Activated T-cell treated with anti-CD3 and anti-CD28 coated beads, Interleukin-2, amount 50 U/mL, for 4 hours (primary cell): Measurements from ENCODE around the gene RAD9A. TPM values are rescaled to one million over a fixed set of nuclear protein-coding genes. Genes with fewer than 3 reads are reported as not detected.

ENCODE experiments used
- ATAC-seq, 2 donors: fragments of 200-7000 bp; cut with Tn5 transposase; one replicate each; pipeline ENCODE4 v1.10.0; 2021
- DNase-seq: peaks from one replicate; pipeline ENCODE4 v3.0.0-alpha.2; 2020
- H3K27me3 Mint-ChIP-seq: one replicate; pipeline ENCODE4 v1.8.0; 2021; ENCODE audit warnings: low read depth, mixed read lengths
- H3K36me3 Mint-ChIP-seq: one replicate; pipeline ENCODE4 v1.8.0; 2022; ENCODE audit warnings: mixed read lengths; ENCODE audit not compliant: insufficient read depth
- H3K4me1 Mint-ChIP-seq: one replicate; pipeline ENCODE4 v1.8.0; 2021; ENCODE audit warnings: low read depth, mixed read lengths
- H3K4me3 Mint-ChIP-seq: one replicate; pipeline ENCODE4 v1.8.0; 2021; ENCODE audit warnings: mild to moderate bottlenecking, moderate library complexity, mixed read lengths
- H3K9me3 Mint-ChIP-seq: one replicate; pipeline ENCODE4 v1.8.0; 2021; ENCODE audit warnings: mixed read lengths
- total RNA-seq, 3 donors: library from RNA; stranded (reverse); gene quantifications; one replicate each; pipeline ENCODE4 v1.2.1, GENCODE V29; 2021

Gene RAD9A
- total RNA-seq, 3 donors from 2014 or later = 36.2 to 40.0 (median 36.2) TPM

DNA sequence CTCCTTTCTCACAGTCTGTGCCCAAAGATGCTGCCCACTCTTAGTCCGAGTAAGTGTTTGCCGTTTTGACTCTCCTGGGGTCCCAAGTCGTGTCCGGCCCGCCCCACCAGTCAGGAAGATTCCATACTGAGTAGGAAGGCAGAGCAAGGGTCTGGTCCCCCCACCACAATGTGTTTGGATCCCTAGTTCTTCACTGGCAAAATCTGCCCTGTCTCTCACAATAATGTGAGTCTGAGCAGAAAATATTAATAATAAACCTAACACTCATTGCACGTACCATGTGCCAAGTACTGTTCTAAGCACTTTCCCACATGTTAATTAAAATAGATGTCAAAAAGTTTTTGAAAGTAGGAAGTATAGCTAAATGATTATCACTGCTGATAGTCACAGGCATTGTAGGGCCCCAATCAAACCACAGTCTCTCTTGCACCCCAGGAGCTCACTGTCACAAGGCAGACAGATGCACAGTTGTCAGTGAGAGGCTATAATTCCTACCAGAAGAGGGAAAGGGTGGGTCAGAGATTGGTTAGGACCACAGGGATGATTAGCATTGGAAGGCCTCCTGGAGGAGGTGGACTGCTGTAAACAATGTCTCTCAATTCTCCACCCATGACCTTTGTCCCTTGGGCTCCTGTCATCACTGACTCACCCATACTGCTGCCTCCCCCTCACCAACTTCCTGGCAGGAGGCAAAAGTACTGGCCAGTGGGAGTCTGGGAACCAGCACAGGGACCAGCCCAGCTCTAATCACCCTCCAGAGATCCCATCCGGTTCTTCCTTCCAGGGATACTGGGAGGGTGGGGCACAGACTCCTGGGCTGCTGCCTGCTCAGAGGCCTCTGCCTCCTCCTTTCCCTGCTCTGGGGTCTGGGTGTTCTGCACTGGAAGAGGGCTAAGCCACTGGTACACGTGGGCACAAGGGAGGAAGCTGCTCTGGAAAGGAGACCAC is 37.4 kb upstream of the RAD9A start:
- DNase-seq (no peak), ATAC-seq (no peak)
- H3K4me1 Mint-ChIP-seq = peaks cover 54% of the 10 kb centered on the region
- H3K36me3 Mint-ChIP-seq = no peaks in the 10 kb centered on the region
- H3K9me3 Mint-ChIP-seq = no peaks in the 10 kb centered on the region
- peak overlapping the region; percentile 96 for H3K4me3 Mint-ChIP-seq
- no peaks in the 10 kb centered on the region for H3K27me3 Mint-ChIP-seq

GRCh38 chr11:67355023-67355793 is 36.6 kb upstream of the RAD9A start:
- no peaks in the 10 kb centered on the region for H3K27me3 Mint-ChIP-seq
- H3K4me3 Mint-ChIP-seq = no peak overlapping the region
- no peaks in the 10 kb centered on the region for H3K36me3 Mint-ChIP-seq
- DNase-seq (no peak), ATAC-seq (no peak)
- peaks cover 45% of the 10 kb centered on the region for H3K4me1 Mint-ChIP-seq
- H3K9me3 Mint-ChIP-seq = no peaks in the 10 kb centered on the region

DNA sequence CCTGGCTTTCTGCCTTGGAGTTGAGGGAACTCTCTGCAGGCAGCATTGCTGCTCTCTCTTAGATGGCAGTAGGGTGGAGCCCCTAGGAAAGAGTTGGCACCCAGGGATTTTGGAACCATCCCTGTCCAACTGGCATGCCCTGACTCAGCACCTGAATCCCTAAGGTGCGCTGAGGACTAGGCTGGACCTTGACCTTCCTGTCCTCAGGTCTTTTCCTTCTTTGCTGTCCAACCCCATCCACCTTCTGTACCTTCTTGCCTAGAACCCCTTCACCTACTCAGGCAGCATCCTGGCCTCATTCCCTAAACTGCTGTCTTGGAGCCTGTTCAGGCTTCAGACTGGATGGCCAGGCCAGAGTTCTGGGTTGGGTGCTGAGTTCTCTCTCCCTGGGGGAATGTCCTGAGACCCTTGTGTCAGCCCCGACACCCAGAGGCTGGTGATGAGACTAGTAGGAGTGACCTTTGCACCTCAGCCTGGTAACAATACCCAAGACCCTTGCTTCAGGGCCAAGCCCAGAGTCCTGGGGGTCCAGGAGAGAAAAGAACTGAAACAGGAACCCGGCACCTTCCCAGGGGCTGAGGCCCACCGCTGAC is 35.9 kb upstream of the RAD9A start:
- Mint-ChIP-seq H3K4me3 (no peak overlapping the region), H3K9me3 (no peaks in the 10 kb centered on the region), H3K27me3 (no peaks in the 10 kb centered on the region), H3K36me3 (no peaks in the 10 kb centered on the region), H3K4me1 (peaks cover 44% of the 10 kb centered on the region)
- DNase-seq (no peak), ATAC-seq (no peak)

GRCh38 chr11:67356387-67356863 is 35.4 kb upstream of the RAD9A start:
- H3K36me3 Mint-ChIP-seq = no peaks in the 10 kb centered on the region
- no peaks in the 10 kb centered on the region for H3K9me3 Mint-ChIP-seq
- DNase-seq (no peak), ATAC-seq (no peak)
- H3K4me1 Mint-ChIP-seq = peaks cover 38% of the 10 kb centered on the region
- H3K27me3 Mint-ChIP-seq = no peaks in the 10 kb centered on the region
- H3K4me3 Mint-ChIP-seq = no peak overlapping the region

GRCh38 chr11:67356864-67357561 is 34.8 kb upstream of the RAD9A start:
- no peak overlapping the region for H3K4me3 Mint-ChIP-seq
- ATAC-seq = no peak

GRCh38 chr11:67357831-67358670 is 33.7 kb upstream of the RAD9A start:
- Mint-ChIP-seq H3K36me3 (no peaks in the 10 kb centered on the region), H3K4me1 (peaks cover 32% of the 10 kb centered on the region), H3K9me3 (no peaks in the 10 kb centered on the region), H3K27me3 (no peaks in the 10 kb centered on the region), H3K4me3 (no peak overlapping the region)
- no peak for ATAC-seq
- no peak for DNase-seq

More at GRCh38 chr11:67356864-67357561, 34.8 kb upstream of the RAD9A start:
- Mint-ChIP-seq H3K9me3 (no peaks in the 10 kb centered on the region), H3K4me1 (peaks cover 34% of the 10 kb centered on the region), H3K36me3 (no peaks in the 10 kb centered on the region), H3K27me3 (no peaks in the 10 kb centered on the region)
- DNase-seq = peak; percentile 61

DNA sequence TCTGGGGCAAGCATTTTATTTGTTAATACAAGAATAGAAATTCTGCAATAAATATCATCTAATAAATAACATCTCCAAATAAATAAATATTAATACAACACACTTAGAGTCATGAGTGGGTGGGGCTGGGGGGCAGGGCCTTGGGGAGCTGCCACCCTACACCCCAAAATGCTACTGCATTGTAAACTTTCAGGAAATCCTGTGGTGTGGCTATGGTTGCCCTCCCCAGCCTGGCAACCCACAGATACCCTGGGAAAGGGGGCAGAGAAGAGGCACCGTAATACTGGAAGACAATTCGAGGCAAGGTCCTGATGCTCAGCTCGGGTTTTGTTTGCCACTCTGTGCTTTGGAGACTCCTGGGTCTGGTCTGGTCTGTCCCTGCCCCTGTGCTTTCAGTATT is 27.6 kb upstream of the RAD9A start:
- no peaks in the 10 kb centered on the region for H3K9me3 Mint-ChIP-seq
- H3K27me3 Mint-ChIP-seq = no peaks in the 10 kb centered on the region
- ATAC-seq = no peak
- DNase-seq = no peak
- H3K4me1 Mint-ChIP-seq = peaks cover 51% of the 10 kb centered on the region
- H3K36me3 Mint-ChIP-seq = peaks cover 6% of the 10 kb centered on the region
- H3K4me3 Mint-ChIP-seq = no peak overlapping the region

DNA sequence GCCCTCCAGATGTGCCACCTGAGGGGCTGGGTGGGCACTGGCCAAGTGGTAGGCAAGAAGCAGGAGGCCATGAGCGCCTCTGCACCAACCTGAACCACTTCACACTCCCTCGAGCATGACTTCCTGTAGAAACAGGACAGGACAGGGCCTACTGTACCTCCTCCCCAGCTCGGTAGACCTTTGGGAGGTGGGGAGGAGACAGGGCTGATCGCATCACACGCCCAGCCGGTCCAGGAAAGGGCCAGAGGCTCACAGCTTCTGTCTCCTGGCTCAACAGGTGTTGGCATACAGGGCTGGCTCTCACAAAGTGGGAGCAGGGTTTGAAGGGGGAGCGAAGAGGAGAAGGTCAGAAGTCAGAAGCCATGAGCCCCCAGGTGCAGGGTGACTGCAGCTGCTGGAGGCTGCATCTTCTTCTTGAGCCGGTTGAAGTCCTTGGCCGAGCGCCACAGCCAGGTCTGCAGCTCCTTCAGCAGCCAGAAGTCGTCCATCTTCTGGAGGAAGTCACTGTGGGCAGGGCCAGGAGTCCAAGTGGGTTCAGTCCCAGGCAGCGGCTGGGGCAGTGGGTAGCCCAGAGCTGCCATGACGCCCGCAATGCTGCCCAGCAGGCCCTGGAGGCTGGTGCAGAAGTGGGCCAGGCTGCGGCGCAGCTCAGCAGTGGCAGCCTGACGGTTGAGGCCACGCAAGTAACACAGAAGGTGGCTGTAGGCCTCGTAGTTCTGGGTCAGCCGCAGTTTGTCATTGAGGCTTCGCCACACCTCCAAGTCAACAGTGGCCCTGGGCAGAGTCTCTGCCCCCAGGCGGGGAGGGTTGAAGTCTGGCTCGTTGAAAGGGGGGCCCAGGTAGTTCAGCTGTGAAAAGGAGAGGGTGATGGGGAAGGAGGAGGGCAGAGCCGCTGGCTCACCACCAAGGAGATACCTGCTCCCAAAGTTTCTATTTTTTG is 26.7 kb upstream of the RAD9A start:
- Mint-ChIP-seq H3K9me3 (no peaks in the 10 kb centered on the region), H3K27me3 (no peaks in the 10 kb centered on the region), H3K4me3 (no peak overlapping the region), H3K36me3 (peaks cover 6% of the 10 kb centered on the region), H3K4me1 (peaks cover 59% of the 10 kb centered on the region)
- DNase-seq (no peak), ATAC-seq (peak in 1 of 2 donors; percentile 23)

- peaks cover 6% of the 10 kb centered on the region for H3K36me3 Mint-ChIP-seq
- ATAC-seq = no peak
- H3K9me3 Mint-ChIP-seq = no peaks in the 10 kb centered on the region
- H3K4me1 Mint-ChIP-seq = peaks cover 65% of the 10 kb centered on the region
- DNase-seq = no peak
- no peaks in the 10 kb centered on the region for H3K27me3 Mint-ChIP-seq
- no peak overlapping the region for H3K4me3 Mint-ChIP-seq
Measured at GRCh38 chr11:67365736-67366444, 25.9 kb upstream of the RAD9A start.

DNA sequence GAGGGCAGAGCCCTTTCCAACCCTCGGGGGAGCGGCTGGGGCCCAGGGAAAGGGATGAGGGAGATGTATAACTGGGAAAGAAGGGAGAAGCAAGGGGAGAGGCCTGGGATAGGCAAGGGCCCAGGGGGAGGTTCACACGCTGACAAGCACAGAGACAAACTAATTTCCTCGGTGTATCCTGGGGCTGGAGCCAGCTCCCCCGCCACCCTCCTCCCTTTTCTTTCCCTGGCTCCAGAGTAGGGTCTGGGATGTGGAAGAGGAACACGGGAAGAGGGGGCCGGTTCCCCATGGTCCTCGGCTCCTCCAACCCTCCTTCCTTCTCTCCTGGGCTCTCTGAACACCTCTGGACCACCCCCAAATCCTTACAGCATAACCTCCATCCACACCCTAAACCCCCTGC is 25.2 kb upstream of the RAD9A start:
- Mint-ChIP-seq H3K4me3 (no peak overlapping the region), H3K9me3 (no peaks in the 10 kb centered on the region), H3K36me3 (peaks cover 6% of the 10 kb centered on the region), H3K27me3 (peaks cover 4% of the 10 kb centered on the region), H3K4me1 (peaks cover 71% of the 10 kb centered on the region)
- ATAC-seq (no peak), DNase-seq (no peak)

DNA sequence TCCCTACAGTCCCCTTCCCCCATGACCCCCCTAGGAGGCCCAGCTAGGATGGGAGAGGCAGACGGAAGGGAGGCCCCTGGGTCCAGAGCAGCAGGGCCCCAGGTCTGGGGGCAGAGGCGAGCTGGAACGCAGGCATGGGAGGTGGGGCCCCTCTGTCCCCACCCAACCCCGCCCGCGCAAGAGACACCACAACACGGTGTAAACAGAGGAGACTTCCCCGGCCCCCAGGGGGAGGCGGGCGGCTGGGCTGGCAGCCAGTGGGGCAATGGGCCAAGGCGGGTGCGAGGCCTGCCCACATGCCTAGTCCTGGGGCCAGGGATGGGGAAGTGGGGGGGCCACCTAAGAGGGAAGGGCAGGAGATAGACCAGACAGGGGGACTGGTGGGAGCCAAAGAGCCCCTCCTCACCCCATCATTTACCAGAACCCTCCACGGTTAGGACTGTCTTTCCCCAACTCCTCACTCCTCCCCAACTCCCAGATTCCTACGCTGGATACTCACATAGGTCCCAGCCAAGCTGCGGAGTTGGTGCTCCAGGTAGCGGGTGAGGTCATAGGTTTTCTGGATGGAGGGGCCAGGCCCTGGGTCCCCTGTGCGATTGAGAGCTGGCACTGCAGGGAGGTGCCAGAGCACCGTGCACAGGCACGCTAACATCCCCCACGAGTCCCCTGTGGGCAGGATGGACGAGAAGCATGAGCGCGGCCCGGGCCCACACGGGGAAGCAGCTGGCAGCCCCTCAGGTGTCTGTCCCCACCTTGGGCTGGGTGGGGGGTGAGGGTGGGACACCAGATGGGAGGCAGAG is 24.6 kb upstream of the RAD9A start:
- ATAC-seq (no peak), DNase-seq (no peak)
- H3K4me1 Mint-ChIP-seq = peaks cover 75% of the 10 kb centered on the region
- no peaks in the 10 kb centered on the region for H3K9me3 Mint-ChIP-seq
- peaks cover 7% of the 10 kb centered on the region for H3K27me3 Mint-ChIP-seq
- H3K36me3 Mint-ChIP-seq = peaks cover 6% of the 10 kb centered on the region
- no peak overlapping the region for H3K4me3 Mint-ChIP-seq
